GM12874 (cell line): Measurements from ENCODE around the gene RAMP1.

Experiments
- CTCF ChIP-seq: IDR thresholded peaks from 2 replicates; pipeline ENCODE4 v1.5.1; 2011; ENCODE audit warnings: low read depth, mild to moderate bottlenecking, control low read depth, low read length, moderate library complexity; ENCODE audit not compliant: insufficient read depth

RAMP1 gene

GRCh38 chr2:237885111-237885930 lies 25.9 kb downstream of the RAMP1 start:
- no peak for TF ChIP-seq CTCF

- TF ChIP-seq CTCF = no peak
Observed at GRCh38 chr2:237885931-237886684, 26.7 kb downstream of the RAMP1 start.

GRCh38 chr2:237886685-237887481 lies 27.5 kb downstream of the RAMP1 start:
- TF ChIP-seq CTCF = no peak

GRCh38 chr2:237888389-237888788 lies 29.0 kb downstream of the RAMP1 start:
- TF ChIP-seq CTCF = no peak

GRCh38 chr2:237889016-237889415 lies 29.6 kb downstream of the RAMP1 start:
- no peak for TF ChIP-seq CTCF

GRCh38 chr2:237889811-237890210 lies 30.4 kb downstream of the RAMP1 start:
- TF ChIP-seq CTCF = no peak

- TF ChIP-seq CTCF = no peak
Observed at GRCh38 chr2:237892478-237892877, 33.1 kb downstream of the RAMP1 start.
